GM18868 (cell line): ENCODE data around the gene EHD4.

Experiments
- ATAC-seq: cut with Tn5 transposase; IDR thresholded peaks from one replicate; pipeline ENCODE4 v1.9.1; 2021; ENCODE audit warnings: mild to moderate bottlenecking, moderate library complexity; ENCODE audit not compliant: unreplicated experiment

EHD4 gene

DNA sequence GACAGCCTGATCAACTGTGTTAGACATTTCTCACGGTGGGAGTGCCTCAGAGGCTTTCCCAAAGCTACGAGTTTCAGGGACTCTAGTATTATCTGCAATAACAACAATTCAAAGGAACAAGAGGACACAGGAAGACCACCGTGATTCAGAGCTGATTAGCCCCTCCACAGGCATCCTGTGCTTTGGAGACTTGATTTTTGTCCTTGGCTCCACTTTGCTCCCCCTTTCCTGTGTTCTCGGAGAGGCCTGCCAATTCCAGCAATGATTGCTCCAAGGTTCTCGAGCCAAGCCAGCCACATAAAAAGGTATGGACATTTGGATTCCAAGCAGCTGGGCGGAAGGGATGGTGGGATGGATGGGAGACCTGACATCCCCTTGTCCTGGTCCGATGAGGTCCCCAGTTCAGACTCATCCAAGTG is 14.3 kb downstream of the EHD4 start:
- ATAC-seq = no peak

DNA sequence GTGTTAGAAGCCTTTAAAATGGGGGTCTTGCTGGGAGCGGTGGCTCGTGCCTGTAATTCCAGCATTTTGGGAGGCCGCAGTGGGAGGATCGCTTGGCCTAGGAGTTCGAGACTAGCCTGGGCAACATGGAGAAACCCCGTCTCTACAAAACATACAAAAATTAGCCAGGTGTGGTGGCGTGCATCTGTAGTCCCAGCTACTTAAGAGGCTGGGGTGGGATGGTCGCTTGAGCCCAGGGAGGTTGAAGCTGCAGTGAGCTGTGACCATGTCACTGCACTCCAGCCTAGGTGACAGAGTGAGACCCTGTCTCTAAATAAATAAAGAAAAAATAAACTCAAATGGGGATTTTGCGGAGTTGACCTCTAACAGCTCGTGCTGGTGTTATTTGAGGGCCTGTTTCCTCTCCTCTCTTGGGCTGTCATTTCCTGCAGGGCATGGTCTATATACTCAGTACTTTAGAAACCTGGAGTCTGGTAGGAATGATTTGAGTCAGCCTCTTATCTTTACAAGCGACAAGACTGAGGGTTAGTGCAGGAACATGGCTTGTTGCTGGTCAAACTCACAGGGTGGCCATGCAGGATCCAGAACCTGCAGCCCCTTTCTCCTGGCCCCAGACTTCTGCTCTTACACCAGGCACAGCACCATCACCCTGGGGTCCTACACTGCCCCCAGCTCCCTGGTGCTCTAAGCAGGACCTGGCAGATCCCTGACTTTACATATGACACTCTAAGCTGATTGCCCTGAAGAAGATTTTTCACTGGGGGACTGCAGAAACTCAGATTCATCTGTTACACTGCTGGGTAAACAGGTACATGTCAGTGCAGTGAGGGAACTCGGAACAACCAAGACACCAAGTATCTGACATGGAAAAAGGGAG is 15.1 kb downstream of the EHD4 start:
- ATAC-seq = peak; percentile 91

DNA sequence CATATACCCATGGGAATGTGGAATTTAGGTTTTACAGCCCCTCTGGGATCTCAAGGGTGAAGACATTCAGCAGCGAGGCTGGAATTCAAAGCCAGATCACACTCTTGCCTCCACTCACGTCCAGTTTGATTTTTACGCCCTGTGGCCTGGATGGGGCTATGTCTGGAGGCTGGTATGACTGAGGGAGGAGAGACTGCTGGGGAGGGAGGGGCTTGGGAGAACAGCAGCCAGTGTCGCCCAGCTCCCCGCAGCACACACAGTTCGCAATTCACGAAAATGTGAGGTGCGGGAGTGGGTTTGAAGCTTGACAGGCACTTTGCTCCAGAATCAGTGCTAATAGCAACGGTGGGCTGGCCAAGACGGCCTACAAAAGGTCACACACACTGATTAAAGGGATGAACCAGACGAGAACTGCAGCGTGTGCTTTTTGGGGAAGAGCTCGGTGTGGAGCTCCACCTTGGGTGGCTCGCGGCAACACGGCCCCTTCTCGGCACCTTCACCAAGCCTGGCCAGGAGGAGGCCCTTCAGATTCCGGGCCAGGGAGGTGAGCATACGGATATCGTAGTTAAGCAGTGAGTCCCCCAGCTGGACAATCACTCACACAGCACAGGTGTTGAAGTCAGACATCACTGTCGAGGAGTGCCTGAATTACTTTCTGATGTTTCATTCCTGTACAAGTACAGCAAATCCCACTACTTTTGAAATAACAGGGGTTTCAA is 16.4 kb downstream of the EHD4 start:
- ATAC-seq = no peak

DNA sequence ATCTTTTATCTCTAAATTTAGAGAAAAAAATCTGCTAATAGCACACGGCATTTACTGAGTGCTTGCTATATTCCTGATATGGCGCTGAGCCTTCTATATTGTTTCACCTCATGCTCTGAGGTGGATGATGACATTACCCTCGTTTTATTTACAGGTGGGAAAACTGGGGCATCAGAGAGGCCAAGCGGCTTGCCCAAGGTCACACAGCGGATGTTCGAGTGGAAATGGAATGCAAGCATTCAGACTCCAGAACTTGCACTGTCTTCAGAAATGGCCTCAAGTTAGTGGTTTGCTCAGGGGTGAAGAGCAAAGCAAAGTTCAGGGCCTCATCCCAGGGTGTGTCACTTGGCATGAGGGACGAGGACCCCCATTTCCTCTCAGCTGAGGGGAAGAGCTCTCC is 17.3 kb downstream of the EHD4 start:
- ATAC-seq = no peak

- no peak for ATAC-seq
Observed at GRCh38 chr15:41954036-41954435, 18.3 kb downstream of the EHD4 start.

GRCh38 chr15:41952013-41952563 is 20.3 kb downstream of the EHD4 start:
- ATAC-seq = no peak

DNA sequence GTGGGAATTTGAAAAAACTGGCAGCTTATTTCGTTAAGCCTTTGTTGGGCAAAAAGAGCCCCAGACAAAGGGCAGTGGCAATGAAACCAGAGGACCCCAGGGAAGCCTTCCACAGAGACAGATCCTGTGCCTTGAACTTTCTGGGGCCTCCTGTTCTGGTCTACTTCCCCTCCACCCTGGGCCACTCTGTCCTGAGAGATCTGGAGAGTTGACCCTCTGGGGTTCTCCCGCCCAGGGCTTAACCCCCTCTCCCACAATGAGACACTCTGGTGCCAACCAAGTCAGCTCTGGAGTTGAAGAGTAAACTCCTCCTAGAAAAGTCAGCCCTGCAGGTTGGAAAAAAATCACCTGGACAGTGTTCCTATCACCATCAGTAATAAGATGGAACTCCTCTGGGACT is 20.8 kb downstream of the EHD4 start:
- ATAC-seq = no peak

DNA sequence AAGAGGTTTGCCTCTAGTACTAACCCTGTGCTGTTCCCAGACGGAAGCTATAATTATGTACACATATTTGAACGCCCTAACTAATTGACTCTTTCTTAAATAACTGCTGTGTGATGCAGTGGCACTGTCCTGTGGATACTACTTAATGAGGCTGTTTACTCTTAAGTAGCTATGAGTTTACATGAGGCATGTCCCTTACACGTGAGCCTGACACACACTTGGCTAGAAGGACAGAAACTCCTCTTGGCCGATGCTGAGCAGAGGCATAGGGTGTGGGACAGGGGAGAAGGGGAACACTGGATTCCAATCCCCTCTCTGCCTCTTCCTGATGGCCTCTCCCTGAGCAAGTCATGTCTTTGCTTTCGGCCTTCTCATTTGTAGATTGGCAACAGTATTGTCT is 21.9 kb downstream of the EHD4 start:
- no peak for ATAC-seq

- no peak for ATAC-seq
Observed at GRCh38 chr15:41950127-41950483, 22.3 kb downstream of the EHD4 start.

DNA sequence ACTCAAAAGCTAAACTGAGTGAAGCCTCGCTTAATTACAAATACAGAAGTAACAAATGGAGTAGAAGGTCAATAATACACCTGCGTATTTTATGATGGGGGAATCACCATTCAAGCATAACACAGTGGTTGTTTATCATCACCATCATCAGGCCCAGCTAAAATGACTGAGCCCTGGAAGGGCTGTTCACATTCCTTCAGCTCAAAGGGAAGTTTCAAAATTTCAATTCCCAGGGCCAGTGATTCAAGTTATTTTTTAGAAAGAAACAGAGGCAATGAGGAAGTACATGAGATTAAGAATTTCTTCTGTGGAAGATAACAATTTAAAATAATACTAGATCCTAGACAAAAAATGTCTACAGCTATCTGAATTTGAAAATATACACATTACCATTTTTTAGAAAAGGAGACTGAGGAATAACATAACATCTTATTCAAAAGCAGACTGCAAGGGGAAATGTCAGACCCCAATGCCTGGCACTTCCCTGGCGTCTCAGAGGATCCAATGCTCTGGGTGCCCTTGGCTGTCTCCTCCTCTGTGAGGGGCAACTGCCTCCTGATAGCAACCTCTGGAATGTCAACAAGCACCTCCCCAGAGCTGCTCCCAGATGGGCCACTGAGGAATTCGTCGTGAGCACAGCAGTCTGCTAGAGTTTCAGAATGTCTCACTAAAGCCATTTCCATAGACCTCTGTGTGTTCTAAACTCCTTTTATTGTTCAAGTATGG is 22.8 kb downstream of the EHD4 start:
- no peak for ATAC-seq

DNA sequence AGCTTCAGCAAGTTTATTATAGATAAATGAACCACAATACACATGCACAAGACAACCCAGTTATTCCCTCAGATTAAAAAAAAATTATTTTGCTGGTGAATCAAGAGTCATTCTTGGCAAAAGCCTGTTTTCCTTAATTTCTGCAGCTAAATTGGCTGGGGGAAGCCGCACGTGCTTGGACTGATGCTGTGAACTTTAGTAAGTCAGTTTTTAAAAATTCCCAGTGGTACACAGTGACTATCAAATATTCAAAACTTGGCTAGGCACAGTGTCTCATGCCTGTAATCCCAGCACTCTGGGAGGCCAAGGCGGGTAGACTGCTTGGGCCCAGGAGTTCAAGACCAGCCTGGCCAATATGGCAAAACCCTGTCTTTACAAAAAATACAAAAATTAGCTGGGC is 23.9 kb downstream of the EHD4 start:
- ATAC-seq = no peak

DNA sequence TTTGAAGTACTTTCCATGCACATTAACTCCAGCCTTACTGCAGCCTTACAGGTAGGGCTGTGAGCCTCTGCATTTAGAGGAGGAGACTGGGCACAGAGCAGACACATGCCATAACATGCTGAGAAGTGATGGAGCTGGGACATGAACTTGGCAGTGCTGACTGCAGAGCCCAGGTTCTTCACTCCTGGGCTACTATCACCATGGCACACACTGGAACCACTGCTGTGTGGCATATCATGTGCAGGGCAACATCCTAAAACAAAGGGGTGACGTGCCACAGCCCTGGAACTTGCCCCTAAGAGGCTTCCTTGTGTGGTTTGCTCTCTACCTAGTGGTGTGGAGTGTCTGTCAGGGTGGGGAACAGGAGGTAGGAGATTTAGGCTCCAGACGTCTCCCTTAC is 25.4 kb downstream of the EHD4 start:
- ATAC-seq = no peak

- ATAC-seq = no peak
Observed at GRCh38 chr15:41945731-41946130, 26.6 kb downstream of the EHD4 start.

DNA sequence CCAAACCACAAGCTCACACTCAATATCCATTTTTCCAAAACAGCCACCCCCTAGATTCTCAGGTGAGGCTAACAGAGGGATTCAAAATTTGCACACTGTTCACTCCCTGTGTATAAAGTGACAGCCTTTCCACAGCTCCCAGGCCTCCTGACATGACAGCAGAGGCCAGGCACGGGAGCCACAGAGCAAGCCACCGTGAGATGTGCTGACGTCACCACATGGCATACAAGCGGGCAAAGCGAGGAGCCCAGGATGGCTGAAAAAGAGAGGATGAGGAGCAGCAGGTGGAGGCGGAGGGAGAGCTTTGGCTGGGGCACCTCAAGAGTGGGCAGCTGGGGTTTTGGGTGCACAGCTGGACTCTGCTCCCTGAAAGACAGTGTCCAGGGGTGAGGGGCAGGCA is 27.1 kb downstream of the EHD4 start:
- ATAC-seq = no peak

- no peak for ATAC-seq
Observed at GRCh38 chr15:41944313-41944940, 27.9 kb downstream of the EHD4 start.

- no peak for ATAC-seq
Observed at GRCh38 chr15:41943543-41944312, 28.6 kb downstream of the EHD4 start.

DNA sequence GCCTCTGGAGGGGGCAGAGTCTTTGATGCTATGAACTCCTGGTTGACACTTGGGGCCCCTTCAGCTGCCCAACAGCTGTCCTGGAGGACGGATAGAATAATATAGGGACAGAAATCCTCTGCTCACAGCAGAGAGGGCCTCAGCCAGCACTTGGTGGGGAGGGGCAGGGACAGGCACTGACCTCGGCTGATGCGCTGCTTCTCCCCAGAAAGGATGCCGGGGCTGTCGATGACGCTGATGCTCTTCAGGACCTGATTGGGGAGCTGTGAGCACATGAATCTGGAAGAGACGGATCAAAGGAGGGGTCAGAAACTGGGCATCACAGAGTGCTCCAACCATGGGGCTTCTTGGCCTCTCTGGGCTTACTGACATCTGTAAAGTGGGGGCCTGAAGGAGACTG is 29.5 kb downstream of the EHD4 start:
- ATAC-seq = no peak

DNA sequence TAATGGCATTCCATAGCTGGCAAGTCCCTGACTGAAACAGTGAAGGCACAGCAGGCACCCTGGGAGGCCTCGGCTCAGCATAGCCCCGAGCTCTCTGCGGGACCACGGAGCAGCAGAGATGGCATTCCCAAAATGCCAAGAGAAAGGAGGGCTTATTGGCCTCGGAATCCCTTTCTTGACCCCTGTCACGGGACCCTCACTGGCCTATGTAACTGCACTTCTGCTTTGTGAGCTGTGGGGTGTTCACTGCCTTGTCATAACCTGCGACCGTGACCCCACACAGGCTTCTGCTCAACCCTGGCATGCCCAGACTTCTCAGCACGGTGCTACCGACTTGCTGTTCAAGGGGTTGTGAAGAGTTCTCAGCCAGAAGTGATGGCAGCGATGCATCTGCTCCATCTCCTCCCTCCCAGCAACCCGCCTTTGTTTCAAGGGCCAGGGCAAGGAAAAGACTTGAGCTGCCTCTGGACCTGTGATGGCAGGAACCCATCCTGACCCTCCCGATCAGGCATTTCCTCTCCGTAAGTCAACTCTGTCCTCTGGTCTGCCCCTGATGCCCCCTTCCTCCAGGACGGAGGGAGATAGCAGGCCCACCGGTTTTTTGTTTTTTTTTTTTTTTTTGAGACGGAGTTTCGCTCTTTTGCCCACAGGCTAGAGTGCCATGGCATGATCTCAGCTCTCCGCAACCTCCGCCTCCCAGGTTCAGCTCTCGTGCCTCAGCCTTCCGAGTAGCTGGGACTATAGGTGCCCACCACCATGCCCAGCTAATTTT is 30.5 kb downstream of the EHD4 start:
- no peak for ATAC-seq

DNA sequence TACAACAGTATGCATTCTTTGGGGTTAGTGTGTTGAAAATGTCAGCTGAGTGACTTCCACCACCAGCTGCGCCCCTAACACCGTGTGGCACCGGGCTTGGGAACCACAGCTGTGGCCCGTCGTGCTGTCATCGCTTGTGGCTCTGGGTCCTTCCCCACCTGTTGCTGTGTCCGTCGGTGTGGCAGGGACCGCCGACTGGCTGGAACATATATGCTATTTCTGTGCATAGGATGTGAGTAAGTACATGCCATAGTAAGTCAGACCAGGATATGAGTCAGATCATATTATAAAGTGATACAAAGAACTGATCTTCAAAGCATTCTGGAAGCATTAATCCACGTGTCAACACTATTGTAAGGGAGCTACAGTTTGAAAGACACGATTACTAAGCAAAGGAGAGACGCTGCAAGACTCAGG is 31.9 kb downstream of the EHD4 start:
- ATAC-seq = no peak
